GM23248 (cell line): Measurements from ENCODE around the gene TMEM150B. TPM values are rescaled to one million over a fixed set of nuclear protein-coding genes. Genes with fewer than 3 reads are reported as not detected.

Experiments
- DNase-seq: peaks from one replicate; pipeline ENCODE4 v3.0.0-alpha.2; 2015
- H2AFZ ChIP-seq: fragments of 200-600 bp; sonication (generic); 2 replicates; pipeline ENCODE4 v1.6.1; 2016; ENCODE audit warnings: antibody characterized with exemption
- H3F3A ChIP-seq: fragments of 200-600 bp; sonication (generic); 2 replicates; pipeline ENCODE4 v1.6.1; 2016; ENCODE audit warnings: mild to moderate bottlenecking, antibody characterized with exemption, mixed run types; ENCODE audit not compliant: insufficient read depth
- H3K27ac ChIP-seq: fragments of 200-600 bp; sonication (generic); 2 replicates; pipeline ENCODE4 v1.5.1; 2016; ENCODE audit warnings: mild to moderate bottlenecking
- H3K27me3 ChIP-seq: fragments of 200-600 bp; sonication (generic); replicated peaks from 2 replicates; pipeline ENCODE4 v1.6.1; 2016; ENCODE audit warnings: mild to moderate bottlenecking; ENCODE audit not compliant: insufficient read depth
- H3K36me3 ChIP-seq: fragments of 200-600 bp; sonication (generic); 2 replicates; pipeline ENCODE4 v1.6.1; 2016; ENCODE audit warnings: low read depth, mild to moderate bottlenecking
- H3K4me1 ChIP-seq: fragments of 200-600 bp; sonication (generic); 2 replicates; pipeline ENCODE4 v1.6.1; 2016; ENCODE audit warnings: mild to moderate bottlenecking; ENCODE audit not compliant: insufficient read depth
- H3K4me2 ChIP-seq: fragments of 200-600 bp; sonication (generic); one replicate; pipeline ENCODE4 v1.6.1; 2016; ENCODE audit warnings: mild to moderate bottlenecking; ENCODE audit not compliant: unreplicated experiment
- H3K4me3 ChIP-seq: fragments of 200-600 bp; sonication (generic); 2 replicates; pipeline ENCODE4 v1.5.1; 2016; ENCODE audit warnings: mild to moderate bottlenecking
- H3K79me2 ChIP-seq: fragments of 200-600 bp; sonication (generic); 2 replicates; pipeline ENCODE4 v1.6.1; 2016; ENCODE audit warnings: mild to moderate bottlenecking; ENCODE audit not compliant: insufficient read depth
- H3K9ac ChIP-seq: fragments of 200-600 bp; sonication (generic); 2 replicates; pipeline ENCODE4 v1.6.1; 2016; ENCODE audit warnings: mild to moderate bottlenecking
- H3K9me2 ChIP-seq: fragments of 200-600 bp; sonication (generic); 2 replicates; pipeline ENCODE4 v1.6.1; 2016; ENCODE audit warnings: mixed run types, mild to moderate bottlenecking, moderate library complexity; ENCODE audit not compliant: insufficient read depth
- H3K9me3 ChIP-seq: fragments of 200-600 bp; sonication (generic); one replicate; pipeline ENCODE4 v1.6.1; 2017; ENCODE audit warnings: low read depth
- H4K20me1 ChIP-seq: fragments of 200-600 bp; sonication (generic); 2 replicates; pipeline ENCODE4 v1.6.0; 2016; ENCODE audit not compliant: insufficient read depth
- EZH2 ChIP-seq: fragments of 200-600 bp; sonication (generic); IDR thresholded peaks from 2 replicates; pipeline ENCODE4 v1.6.1; 2018; ENCODE audit warnings: antibody characterized with exemption, mild to moderate bottlenecking; ENCODE audit not compliant: insufficient read depth, poor library complexity, severe bottlenecking
- EZH2phosphoT487 ChIP-seq: fragments of 200-600 bp; sonication (generic); IDR thresholded peaks from 2 replicates; pipeline ENCODE4 v1.6.1; 2018; ENCODE audit warnings: antibody characterized with exemption, moderate library complexity, mild to moderate bottlenecking, low read depth; ENCODE audit not compliant: insufficient read depth
- WGBS, 2 experiments: methylation state at CpG; one replicate each; pipeline ENCODE4 v1.1.6; 2015 to 2017; ENCODE audit warnings: low lambda C conversion rate in 2 of 2, low coverage in 1 of 2; ENCODE audit errors: missing lambda C conversion rate in 2 of 2; 5-methylcytosine and 5-hydroxymethylcytosine counted together
- in situ Hi-C: fragments of 300-500 bp; cut with MboI; formaldehyde crosslinking; loops from 2 replicates; pipeline ENCODE4 v1.15.0; 2020
- polyA plus RNA-seq: library from polyadenylated mRNA; unstranded; fragments of >200 nt; fragmentation: Nextera tagmentation; extraction: Ambion mirVana; gene quantifications from 2 replicates; pipeline ENCODE4 v1.2.1, GENCODE V29; 2016
- total RNA-seq: library from RNA; depleted of rRNA; stranded (reverse); fragments of >200 nt; shearing (Covaris generic); gene quantifications from 2 replicates; pipeline ENCODE4 v1.2.3, GENCODE V29; 2014

The TMEM150B gene
- total and polyA plus RNA-seq, 2 experiments from 2014 or later: not detected

DNA sequence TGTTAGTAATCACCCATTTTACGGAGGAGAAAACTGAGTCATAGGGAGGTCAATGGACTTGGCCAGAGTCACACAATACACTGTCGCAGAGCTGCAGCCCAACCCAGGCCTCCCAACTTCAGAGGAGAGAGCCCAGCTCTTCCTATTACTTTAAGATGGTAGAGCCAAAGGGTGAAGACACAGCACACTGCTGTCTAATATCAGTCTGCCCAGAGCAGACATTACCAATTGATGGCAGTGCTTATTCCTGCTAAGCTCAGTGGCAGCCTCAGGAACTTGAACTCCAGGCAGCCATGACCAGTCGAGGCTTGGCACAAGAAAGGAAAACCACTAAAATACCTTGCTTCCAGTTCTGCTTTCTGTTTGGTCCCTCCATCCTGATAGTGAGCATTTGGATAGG is 18.4 kb downstream of the TMEM150B start:
- no peak overlapping the region for H3K4me2 ChIP-seq
- no peak overlapping the region for H3K4me3 ChIP-seq
- no peaks in the 10 kb centered on the region for H3K4me1 ChIP-seq
- no peaks in the 10 kb centered on the region for H3K9me2 ChIP-seq
- H4K20me1 ChIP-seq: no peaks in the 10 kb centered on the region
- H2AFZ ChIP-seq: no peak overlapping the region
- no peak for DNase-seq
- no peak overlapping the region for H3K27ac ChIP-seq
- WGBS, 2 experiments: 75 to 79% methylated on average over 3 of the region's 3 CpGs
- H3F3A ChIP-seq: no peaks in the 10 kb centered on the region
- H3K9me3 ChIP-seq: no peaks in the 10 kb centered on the region
- in situ Hi-C loops: no loop called here
- no peak overlapping the region for H3K9ac ChIP-seq
- TF ChIP-seq EZH2phosphoT487 (no peak), EZH2 (no peak)
- H3K79me2 ChIP-seq: no peaks in the 10 kb centered on the region
- H3K36me3 ChIP-seq: no peaks in the 10 kb centered on the region
- no peaks in the 10 kb centered on the region for H3K27me3 ChIP-seq

- Histone ChIP-seq H2AFZ (no peak overlapping the region), H3K27ac (no peak overlapping the region), H3K4me2 (no peak overlapping the region), H3F3A (no peaks in the 10 kb centered on the region), H3K4me1 (no peaks in the 10 kb centered on the region), H3K79me2 (no peaks in the 10 kb centered on the region), H3K27me3 (no peaks in the 10 kb centered on the region), H3K9ac (no peak overlapping the region), H3K9me3 (no peaks in the 10 kb centered on the region), H4K20me1 (no peaks in the 10 kb centered on the region), H3K36me3 (no peaks in the 10 kb centered on the region), H3K4me3 (no peak overlapping the region), H3K9me2 (no peaks in the 10 kb centered on the region)
- DNase-seq: no peak
- 85 to 90% methylated on average over 17 of the region's 17 CpGs for WGBS, 2 experiments
- TF ChIP-seq EZH2phosphoT487 (no peak), EZH2 (no peak)
- in situ Hi-C loops: no loop called here
These were observed 19.1 kb downstream of the TMEM150B start for GRCh38 chr19:55305983-55306562.

DNA sequence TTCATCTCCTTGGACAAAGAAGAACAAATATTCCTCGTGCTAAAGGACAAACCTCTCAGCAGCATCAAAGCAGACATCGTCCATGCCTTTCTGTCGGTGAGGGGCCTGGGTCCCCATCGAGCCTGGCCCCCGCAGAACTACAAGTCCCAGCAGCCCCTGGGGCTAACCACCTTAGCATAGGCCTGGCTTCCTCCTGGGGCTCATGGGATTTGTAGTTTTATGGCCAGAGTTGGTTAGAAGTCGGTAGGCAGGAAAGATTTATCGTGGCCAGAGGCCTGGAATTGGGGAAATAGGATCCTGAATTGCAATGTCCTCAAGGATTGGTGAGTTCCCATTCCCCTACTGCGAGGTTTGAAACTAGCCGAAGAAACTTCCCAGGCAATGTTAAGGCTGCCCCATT is 19.6 kb downstream of the TMEM150B start:
- Histone ChIP-seq H3K9me3 (no peaks in the 10 kb centered on the region), H3F3A (no peaks in the 10 kb centered on the region), H3K4me3 (no peak overlapping the region), H4K20me1 (no peaks in the 10 kb centered on the region), H3K27me3 (no peaks in the 10 kb centered on the region), H3K79me2 (no peaks in the 10 kb centered on the region), H3K4me1 (no peaks in the 10 kb centered on the region), H3K27ac (no peak overlapping the region), H3K9ac (no peak overlapping the region), H3K36me3 (no peaks in the 10 kb centered on the region), H2AFZ (no peak overlapping the region), H3K4me2 (no peak overlapping the region), H3K9me2 (no peaks in the 10 kb centered on the region)
- WGBS, 2 experiments: 71 to 74% methylated on average over 9 of the region's 9 CpGs
- peak; percentile 50 for DNase-seq
- in situ Hi-C loops: no loop called here
- no peak for TF ChIP-seq EZH2
- TF ChIP-seq EZH2phosphoT487: no peak

DNA sequence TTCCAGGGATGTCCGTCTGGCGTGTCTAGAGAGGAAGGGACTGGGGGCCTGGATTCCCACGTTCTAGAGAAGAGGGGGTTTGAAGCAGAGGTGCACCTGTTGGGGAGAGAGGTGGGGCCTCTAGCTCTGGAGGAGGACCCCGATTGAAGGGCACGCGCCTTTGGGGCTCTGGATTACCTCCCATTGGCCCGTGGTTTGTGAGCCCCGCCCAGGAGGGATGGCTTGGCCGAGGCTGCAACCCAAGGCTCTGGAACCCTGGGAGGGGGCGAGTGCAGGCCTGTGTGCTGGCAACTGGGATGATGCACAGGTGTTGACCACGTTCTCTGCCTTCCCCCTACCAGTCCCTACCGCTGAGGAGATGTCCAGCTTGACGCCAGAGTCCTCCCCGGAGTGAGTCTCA is 20.2 kb downstream of the TMEM150B start:
- Histone ChIP-seq H3K27ac (no peak overlapping the region), H3K79me2 (no peaks in the 10 kb centered on the region), H3K4me1 (no peaks in the 10 kb centered on the region), H3K27me3 (no peaks in the 10 kb centered on the region), H3K9ac (no peak overlapping the region), H3K9me3 (no peaks in the 10 kb centered on the region), H3K4me2 (no peak overlapping the region), H3K36me3 (no peaks in the 10 kb centered on the region), H3F3A (no peaks in the 10 kb centered on the region), H3K9me2 (no peaks in the 10 kb centered on the region), H2AFZ (no peak overlapping the region), H3K4me3 (no peak overlapping the region), H4K20me1 (no peaks in the 10 kb centered on the region)
- in situ Hi-C loops: no loop called here
- DNase-seq: no peak
- TF ChIP-seq EZH2 (no peak), EZH2phosphoT487 (no peak)
- 61 to 63% methylated on average over 14 of the region's 14 CpGs for WGBS, 2 experiments
